Measurements from ENCODE around the gene NWD2.

NWD2 gene

DNA sequence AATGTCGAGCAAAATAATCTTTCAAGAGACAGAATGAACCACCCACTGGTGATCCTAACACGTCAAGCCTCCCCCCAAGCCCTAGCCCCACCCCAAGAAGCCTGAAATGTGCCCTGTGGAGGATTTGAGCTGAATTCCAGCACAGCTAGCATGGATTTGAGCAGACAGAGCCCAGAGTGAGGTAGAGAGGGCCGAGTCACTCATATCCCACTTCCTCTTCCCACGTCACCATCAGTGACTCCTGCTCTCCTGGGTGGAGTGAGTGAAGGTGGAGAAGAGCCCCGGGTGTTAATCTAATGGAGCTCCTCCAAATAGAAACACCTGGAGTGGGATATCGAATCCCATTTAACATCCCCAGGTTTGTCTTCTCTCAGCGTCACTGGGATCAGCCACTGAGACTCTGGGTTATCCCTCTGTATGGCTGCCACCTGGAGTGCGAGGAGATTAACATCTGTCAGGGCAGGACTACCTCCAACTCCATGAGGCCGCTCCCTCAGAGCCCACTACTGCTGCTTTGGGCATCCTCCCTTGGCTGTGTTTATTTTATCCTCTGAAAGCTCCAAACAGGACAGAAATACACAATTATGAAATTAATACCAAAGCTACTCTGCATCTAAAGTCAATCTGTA lies 136.6 kb downstream of the NWD2 start:
- no peaks in the 10 kb centered on the region for H3K9me3 ChIP-seq (ENCODE audit: low read length)
- no peak overlapping the region for H3K27ac ChIP-seq (ENCODE audit: low read depth, low read length)
- no peak overlapping the region for H3K9ac ChIP-seq (ENCODE audit: low read length)
- no peaks in the 10 kb centered on the region for H3K36me3 ChIP-seq (ENCODE audit: insufficient read depth, low read length)
- no peaks in the 10 kb centered on the region for H3K4me1 ChIP-seq (ENCODE audit: insufficient read depth, low read length)
- no peak overlapping the region for H3K4me3 ChIP-seq (ENCODE audit: low read depth in 1 of 2, low read length in 2 of 2)
- H3K27me3 ChIP-seq (ENCODE audit: control insufficient read depth in 1 of 2, insufficient read depth in 2 of 2, low read length in 2 of 2) = no peaks in the 10 kb centered on the region

DNA sequence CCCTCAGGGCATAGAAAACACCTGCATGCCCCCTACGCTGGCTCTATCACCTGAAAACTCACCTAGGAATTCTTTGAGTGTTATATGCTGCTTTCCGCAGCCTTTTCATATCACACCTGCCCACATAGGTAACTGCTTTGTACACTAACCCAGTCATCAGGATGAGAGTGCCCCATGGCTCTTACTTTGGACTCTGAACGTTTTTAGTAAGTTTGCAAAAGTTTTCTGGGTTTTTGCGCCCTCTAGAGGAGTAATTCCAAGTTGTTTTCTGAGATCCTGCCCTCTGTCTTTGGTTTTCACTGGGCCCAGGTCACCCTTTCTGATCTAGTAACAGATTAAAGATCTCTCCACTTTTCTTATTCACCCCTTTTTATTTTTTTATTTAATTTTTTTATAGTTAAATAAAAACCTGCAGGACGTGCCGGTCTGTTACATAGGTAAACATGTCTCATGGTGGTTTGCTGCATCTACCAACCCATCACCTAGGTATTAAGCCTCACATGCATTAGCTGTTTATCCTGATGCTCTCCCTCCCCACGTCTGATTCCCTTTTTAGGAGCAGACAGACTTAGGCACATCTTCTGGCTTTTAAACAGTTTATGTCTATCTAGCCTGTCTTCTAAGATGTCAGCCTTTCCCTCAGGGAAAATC lies 139.2 kb downstream of the NWD2 start:
- no peak overlapping the region for H3K4me3 ChIP-seq (ENCODE audit: low read depth in 1 of 2, low read length in 2 of 2)
- H3K27me3 ChIP-seq (ENCODE audit: control insufficient read depth in 1 of 2, insufficient read depth in 2 of 2, low read length in 2 of 2) = no peaks in the 10 kb centered on the region
- H3K36me3 ChIP-seq (ENCODE audit: insufficient read depth, low read length) = no peaks in the 10 kb centered on the region
- H3K9me3 ChIP-seq (ENCODE audit: low read length) = no peaks in the 10 kb centered on the region
- H3K4me1 ChIP-seq (ENCODE audit: insufficient read depth, low read length) = no peaks in the 10 kb centered on the region
- H3K27ac ChIP-seq (ENCODE audit: low read depth, low read length) = no peak overlapping the region
- H3K9ac ChIP-seq (ENCODE audit: low read length) = no peak overlapping the region

DNA sequence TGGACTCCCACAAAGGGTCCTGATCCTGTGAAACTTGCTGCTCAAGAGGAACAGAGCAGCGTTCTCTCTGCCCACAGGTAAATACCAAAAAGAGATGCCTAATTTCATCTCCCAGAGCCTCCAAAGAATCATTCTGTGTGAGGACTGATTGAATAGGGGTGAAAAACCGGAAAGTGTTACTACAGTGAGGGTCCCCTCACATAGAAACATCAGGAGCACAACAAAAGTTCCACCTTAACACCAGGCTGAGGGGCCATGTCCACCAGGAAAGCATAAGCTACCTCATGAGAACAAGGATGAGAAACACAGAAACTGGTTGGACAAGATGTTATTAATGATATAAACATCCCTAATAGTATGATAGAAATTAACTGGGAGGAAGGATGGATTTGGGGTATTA lies 140.9 kb downstream of the NWD2 start:
- Histone ChIP-seq H3K27ac (ENCODE audit: low read depth, low read length) (no peak overlapping the region), H3K27me3 (ENCODE audit: control insufficient read depth in 1 of 2, insufficient read depth in 2 of 2, low read length in 2 of 2) (no peaks in the 10 kb centered on the region), H3K4me3 (ENCODE audit: low read depth in 1 of 2, low read length in 2 of 2) (no peak overlapping the region), H3K9ac (ENCODE audit: low read length) (no peak overlapping the region), H3K36me3 (ENCODE audit: insufficient read depth, low read length) (no peaks in the 10 kb centered on the region), H3K9me3 (ENCODE audit: low read length) (no peaks in the 10 kb centered on the region), H3K4me1 (ENCODE audit: insufficient read depth, low read length) (no peaks in the 10 kb centered on the region)

DNA sequence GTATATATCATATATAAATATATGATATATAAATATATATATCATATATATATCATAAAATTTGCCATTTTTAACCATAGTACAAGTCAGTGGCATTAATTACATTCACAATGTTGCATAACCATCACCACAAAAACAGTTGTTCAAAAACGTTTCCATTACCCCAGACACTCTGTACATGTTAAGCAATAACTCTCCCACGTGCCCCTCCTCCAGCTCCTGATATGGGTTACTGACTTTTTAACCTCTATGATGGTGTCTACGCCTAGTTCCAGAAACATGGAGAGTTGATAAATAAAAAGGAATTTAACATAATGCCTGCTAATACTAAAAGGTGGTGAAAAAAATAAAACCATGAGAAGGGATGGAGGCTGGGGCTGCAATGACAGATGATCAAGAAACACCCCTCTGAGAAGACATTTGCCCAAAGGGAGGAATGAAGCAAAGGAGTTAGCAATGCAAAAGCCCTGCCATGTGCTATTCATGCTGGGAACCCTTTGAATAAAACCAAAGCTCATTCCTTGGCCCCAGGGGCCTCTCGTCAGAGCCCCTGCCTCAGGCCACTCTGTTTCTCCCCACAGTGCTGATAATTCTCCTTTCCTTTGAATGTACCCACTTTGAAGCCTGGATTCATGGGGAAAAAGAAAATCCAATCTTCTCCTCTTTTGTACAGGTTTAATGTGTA lies 144.3 kb downstream of the NWD2 start:
- H3K36me3 ChIP-seq (ENCODE audit: insufficient read depth, low read length) = no peaks in the 10 kb centered on the region
- no peaks in the 10 kb centered on the region for H3K27me3 ChIP-seq (ENCODE audit: control insufficient read depth in 1 of 2, insufficient read depth in 2 of 2, low read length in 2 of 2)
- no peak overlapping the region for H3K9ac ChIP-seq (ENCODE audit: low read length)
- H3K4me3 ChIP-seq (ENCODE audit: low read depth in 1 of 2, low read length in 2 of 2) = no peak overlapping the region
- H3K27ac ChIP-seq (ENCODE audit: low read depth, low read length) = no peak overlapping the region
- H3K4me1 ChIP-seq (ENCODE audit: insufficient read depth, low read length) = no peaks in the 10 kb centered on the region
- H3K9me3 ChIP-seq (ENCODE audit: low read length) = no peaks in the 10 kb centered on the region

DNA sequence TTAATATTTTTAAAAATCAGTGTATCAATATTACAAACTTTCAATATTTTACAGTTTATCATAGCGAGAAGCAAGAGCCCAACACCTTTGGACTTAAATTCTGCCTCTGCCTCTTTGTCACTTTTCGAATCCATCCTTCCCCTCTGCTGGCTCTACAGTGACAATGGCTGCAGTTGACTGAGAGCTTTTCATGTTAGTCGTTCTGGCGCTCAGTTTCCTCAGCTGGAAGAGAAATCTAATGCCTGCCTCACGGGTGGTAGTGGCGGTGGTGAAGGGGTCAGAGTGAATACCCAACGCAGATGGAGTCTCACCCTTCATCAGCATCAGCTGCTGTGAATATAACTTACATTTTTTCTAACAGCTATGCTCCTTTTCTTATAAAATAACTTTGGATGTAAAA lies 144.8 kb downstream of the NWD2 start:
- H3K4me3 ChIP-seq (ENCODE audit: low read depth in 1 of 2, low read length in 2 of 2) = no peak overlapping the region
- no peaks in the 10 kb centered on the region for H3K4me1 ChIP-seq (ENCODE audit: insufficient read depth, low read length)
- no peaks in the 10 kb centered on the region for H3K36me3 ChIP-seq (ENCODE audit: insufficient read depth, low read length)
- H3K27me3 ChIP-seq (ENCODE audit: control insufficient read depth in 1 of 2, insufficient read depth in 2 of 2, low read length in 2 of 2) = no peaks in the 10 kb centered on the region
- no peaks in the 10 kb centered on the region for H3K9me3 ChIP-seq (ENCODE audit: low read length)
- no peak overlapping the region for H3K27ac ChIP-seq (ENCODE audit: low read depth, low read length)
- H3K9ac ChIP-seq (ENCODE audit: low read length) = no peak overlapping the region

DNA sequence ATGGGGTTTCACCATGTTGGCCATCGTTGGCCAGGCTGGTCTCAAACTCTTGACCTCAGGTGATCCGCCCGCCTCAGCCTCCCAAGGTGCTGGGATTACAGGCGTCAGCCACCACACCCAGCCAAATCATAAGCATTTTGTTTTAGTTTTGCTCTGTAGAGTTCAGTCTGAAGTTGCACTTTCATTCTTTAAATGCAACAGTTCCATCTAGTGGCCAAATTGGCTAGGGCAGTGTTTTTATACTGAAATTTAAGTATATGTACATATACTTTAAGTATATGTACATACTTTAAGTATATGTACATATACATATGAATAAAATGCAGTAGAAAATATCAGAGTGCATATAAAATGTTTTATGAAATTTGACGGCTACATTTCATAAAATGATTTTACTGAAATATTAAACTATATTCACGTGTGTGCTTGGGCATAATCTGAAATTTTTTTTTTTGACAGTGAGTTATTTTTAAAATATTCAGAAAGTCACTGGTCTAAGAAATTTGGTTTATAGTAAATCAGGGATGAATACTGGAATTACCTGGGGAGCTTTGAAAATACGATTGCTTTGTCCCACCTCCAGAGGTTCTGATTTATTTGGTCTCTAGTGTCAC lies 145.5 kb downstream of the NWD2 start:
- Histone ChIP-seq H3K9me3 (ENCODE audit: low read length) (no peaks in the 10 kb centered on the region), H3K4me3 (ENCODE audit: low read depth in 1 of 2, low read length in 2 of 2) (no peak overlapping the region), H3K9ac (ENCODE audit: low read length) (no peak overlapping the region), H3K4me1 (ENCODE audit: insufficient read depth, low read length) (no peaks in the 10 kb centered on the region), H3K27me3 (ENCODE audit: control insufficient read depth in 1 of 2, insufficient read depth in 2 of 2, low read length in 2 of 2) (no peaks in the 10 kb centered on the region), H3K36me3 (ENCODE audit: insufficient read depth, low read length) (no peaks in the 10 kb centered on the region), H3K27ac (ENCODE audit: low read depth, low read length) (no peak overlapping the region)

DNA sequence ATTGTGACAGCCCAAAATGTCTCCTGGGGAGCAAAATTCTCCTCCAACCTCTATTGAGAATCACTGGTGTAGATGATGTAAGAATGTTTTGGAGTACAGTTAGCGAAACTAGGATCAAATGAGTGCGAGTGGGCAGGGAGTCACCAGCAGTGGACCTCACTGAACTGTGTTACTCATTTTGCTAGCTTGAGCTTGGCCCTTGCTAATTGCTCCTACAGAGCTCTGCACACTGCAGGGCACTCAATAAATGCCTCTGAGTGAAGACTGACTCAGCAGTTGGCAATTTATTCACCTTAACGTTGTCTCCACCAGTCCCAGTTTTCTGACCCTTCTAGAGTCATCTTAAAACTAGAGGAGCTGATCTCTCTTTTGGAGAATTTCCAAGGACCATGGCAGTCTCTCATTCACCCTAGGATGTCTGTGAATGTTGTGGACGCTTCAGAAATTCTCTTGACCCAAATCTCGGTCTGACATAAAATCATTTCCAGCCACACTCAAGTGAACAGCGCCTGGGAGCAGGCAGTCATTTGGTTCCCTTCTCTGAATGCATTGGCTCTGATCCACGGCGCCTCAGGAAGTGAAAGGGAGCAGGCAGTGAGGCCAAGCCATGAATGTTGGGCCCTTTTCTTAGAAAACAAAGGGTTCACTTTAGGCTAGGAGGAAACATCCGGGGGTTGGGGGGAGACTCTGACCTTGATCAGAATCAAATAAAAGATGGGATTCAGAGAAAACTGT lies 148.1 kb downstream of the NWD2 start:
- Histone ChIP-seq H3K36me3 (ENCODE audit: insufficient read depth, low read length) (no peaks in the 10 kb centered on the region), H3K27ac (ENCODE audit: low read depth, low read length) (no peak overlapping the region), H3K4me3 (ENCODE audit: low read depth in 1 of 2, low read length in 2 of 2) (no peak overlapping the region), H3K4me1 (ENCODE audit: insufficient read depth, low read length) (no peaks in the 10 kb centered on the region), H3K9ac (ENCODE audit: low read length) (no peak overlapping the region), H3K9me3 (ENCODE audit: low read length) (no peaks in the 10 kb centered on the region), H3K27me3 (ENCODE audit: control insufficient read depth in 1 of 2, insufficient read depth in 2 of 2, low read length in 2 of 2) (no peaks in the 10 kb centered on the region)

DNA sequence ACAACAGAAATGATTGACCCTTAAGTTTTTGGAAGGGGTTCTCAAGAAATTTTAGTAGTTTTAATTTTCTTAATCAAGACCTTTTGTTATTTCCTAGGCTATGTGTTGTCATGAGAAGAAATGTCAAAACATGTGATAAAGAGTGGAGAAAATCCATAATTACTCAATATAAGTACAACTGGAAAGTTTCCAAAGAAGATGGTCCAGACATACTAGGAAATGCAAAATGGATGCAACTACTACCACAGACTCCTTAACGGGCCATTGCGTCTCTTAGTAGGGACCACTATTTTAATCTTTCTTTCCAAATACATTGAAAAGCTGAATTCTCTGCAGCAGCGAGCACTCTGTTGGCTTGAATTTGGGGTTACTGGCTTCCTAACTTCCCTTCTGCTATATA lies 148.8 kb downstream of the NWD2 start:
- Histone ChIP-seq H3K27me3 (ENCODE audit: control insufficient read depth in 1 of 2, insufficient read depth in 2 of 2, low read length in 2 of 2) (no peaks in the 10 kb centered on the region), H3K4me3 (ENCODE audit: low read depth in 1 of 2, low read length in 2 of 2) (no peak overlapping the region), H3K9me3 (ENCODE audit: low read length) (no peaks in the 10 kb centered on the region), H3K36me3 (ENCODE audit: insufficient read depth, low read length) (no peaks in the 10 kb centered on the region), H3K27ac (ENCODE audit: low read depth, low read length) (no peak overlapping the region), H3K9ac (ENCODE audit: low read length) (no peak overlapping the region), H3K4me1 (ENCODE audit: insufficient read depth, low read length) (no peaks in the 10 kb centered on the region)

DNA sequence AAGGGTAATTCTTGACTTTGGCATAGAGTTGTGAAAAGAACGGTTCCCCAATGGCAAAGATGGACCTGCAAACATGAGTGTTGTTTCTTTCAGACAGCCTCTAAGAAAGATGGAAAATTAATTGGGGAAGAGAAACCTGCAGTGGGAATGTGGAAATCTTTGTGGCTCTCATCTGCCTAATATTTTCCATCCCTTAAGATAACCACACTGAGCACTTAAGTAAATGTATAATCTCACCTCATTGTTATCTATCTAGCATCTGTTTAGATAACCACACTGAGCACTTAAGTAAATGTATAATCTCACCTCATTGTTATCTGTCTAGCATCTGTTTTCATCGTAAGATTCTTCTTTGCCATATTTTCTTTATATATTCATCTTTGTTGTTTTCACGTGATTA lies 149.3 kb downstream of the NWD2 start:
- Histone ChIP-seq H3K9me3 (ENCODE audit: low read length) (no peaks in the 10 kb centered on the region), H3K27ac (ENCODE audit: low read depth, low read length) (no peak overlapping the region), H3K9ac (ENCODE audit: low read length) (no peak overlapping the region), H3K4me1 (ENCODE audit: insufficient read depth, low read length) (no peaks in the 10 kb centered on the region), H3K27me3 (ENCODE audit: control insufficient read depth in 1 of 2, insufficient read depth in 2 of 2, low read length in 2 of 2) (no peaks in the 10 kb centered on the region), H3K36me3 (ENCODE audit: insufficient read depth, low read length) (no peaks in the 10 kb centered on the region), H3K4me3 (ENCODE audit: low read depth in 1 of 2, low read length in 2 of 2) (no peak overlapping the region)

DNA sequence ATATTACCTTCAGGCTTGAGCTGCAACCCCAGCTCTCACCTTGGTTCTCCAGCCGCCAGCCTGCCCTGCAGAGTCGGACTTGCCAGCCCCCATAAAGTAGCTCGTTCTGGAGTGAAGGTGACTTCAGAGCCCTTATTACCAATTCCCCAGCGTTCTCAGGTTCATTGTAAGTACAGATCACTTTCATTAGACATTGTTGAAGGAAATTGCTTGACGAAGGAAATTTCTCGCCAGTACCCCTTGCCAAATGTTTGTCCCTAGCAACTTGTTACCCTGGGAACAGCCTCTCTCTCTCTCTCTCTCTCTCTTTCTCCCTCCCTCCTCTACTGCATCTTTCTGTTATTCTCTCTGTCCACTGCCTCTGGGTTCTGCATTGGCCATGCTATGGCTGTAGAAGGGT lies 153.0 kb downstream of the NWD2 start:
- H3K9ac ChIP-seq (ENCODE audit: low read length) = no peak overlapping the region
- no peaks in the 10 kb centered on the region for H3K36me3 ChIP-seq (ENCODE audit: insufficient read depth, low read length)
- no peak overlapping the region for H3K4me3 ChIP-seq (ENCODE audit: low read depth in 1 of 2, low read length in 2 of 2)
- no peaks in the 10 kb centered on the region for H3K27me3 ChIP-seq (ENCODE audit: control insufficient read depth in 1 of 2, insufficient read depth in 2 of 2, low read length in 2 of 2)
- H3K27ac ChIP-seq (ENCODE audit: low read depth, low read length) = no peak overlapping the region
- no peaks in the 10 kb centered on the region for H3K4me1 ChIP-seq (ENCODE audit: insufficient read depth, low read length)
- H3K9me3 ChIP-seq (ENCODE audit: low read length) = no peaks in the 10 kb centered on the region

DNA sequence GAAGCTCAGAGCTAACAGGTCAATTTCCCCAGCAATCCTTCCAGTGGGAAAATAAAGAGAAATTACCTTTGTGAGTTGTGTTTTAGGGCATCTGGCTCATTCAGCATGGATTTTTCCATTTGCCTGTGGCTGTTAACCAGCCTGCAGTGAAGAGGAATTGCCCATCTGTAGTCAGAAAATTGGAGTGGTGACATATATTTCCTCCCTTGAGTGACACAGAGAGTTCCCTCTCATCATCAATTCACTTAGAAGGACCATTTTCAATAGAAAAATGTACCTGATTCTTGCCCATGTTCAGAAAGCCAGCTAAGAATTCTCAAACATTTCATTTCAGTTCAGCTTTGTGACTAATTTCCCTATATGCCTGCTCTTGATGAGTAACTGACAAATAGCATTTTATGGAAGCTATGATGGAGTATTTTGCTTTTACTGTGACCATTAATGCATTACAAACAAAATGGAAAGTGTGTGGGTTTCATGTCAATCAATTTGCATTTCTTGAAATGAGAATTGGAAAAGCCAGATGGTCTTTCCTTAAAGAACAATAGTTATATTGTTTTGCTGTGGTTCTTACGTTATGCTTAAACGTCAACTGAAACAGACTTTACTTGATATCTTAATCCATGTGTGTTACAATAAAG lies 155.8 kb downstream of the NWD2 start:
- Histone ChIP-seq H3K36me3 (ENCODE audit: insufficient read depth, low read length) (no peaks in the 10 kb centered on the region), H3K9me3 (ENCODE audit: low read length) (no peaks in the 10 kb centered on the region), H3K9ac (ENCODE audit: low read length) (no peak overlapping the region), H3K4me3 (ENCODE audit: low read depth in 1 of 2, low read length in 2 of 2) (no peak overlapping the region), H3K27me3 (ENCODE audit: control insufficient read depth in 1 of 2, insufficient read depth in 2 of 2, low read length in 2 of 2) (no peaks in the 10 kb centered on the region), H3K27ac (ENCODE audit: low read depth, low read length) (no peak overlapping the region), H3K4me1 (ENCODE audit: insufficient read depth, low read length) (no peaks in the 10 kb centered on the region)
